ENCODE results near the gene MED4.

DNA sequence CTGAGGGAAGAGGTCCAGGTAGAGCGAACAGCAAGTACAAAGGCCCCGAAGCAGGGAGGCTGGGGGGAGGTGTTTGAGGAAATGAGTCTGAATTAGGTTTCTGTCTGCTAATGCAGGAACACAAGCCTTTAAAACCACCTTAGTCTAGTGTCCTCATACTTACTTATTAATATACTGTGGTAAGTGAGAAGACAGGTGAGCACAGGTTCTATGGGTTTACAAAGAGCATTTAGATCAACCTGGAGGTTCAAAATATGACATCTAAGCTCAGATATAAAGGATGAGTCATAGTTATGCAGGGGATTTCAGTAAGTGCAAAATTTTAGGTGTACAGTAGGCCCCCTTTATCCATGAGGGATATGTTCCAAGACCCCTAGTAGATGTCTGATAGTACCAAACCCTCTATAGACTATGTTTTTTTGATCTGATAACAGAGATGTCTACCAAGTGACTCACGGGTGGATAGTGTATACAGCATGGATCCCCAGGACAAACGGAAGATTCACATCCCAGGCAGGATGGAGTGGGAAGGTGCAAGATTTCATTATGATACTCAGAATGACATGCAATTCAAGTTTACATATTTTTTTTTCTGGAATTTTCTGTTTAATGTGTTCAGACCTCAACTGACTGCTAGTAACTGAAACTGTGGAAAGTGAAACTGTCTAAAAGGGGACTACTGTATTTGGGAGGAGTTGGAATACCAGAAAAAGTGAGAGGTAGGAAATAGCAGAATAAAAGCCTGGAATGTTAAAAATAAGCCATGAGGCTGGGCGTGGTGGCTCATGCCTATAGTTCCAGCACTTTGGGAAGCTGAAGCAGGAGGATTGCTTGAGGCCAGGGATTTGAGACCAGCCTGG lies 18.2 kb upstream of the MED4 start:
- TF ChIP-seq, protein P1, sequence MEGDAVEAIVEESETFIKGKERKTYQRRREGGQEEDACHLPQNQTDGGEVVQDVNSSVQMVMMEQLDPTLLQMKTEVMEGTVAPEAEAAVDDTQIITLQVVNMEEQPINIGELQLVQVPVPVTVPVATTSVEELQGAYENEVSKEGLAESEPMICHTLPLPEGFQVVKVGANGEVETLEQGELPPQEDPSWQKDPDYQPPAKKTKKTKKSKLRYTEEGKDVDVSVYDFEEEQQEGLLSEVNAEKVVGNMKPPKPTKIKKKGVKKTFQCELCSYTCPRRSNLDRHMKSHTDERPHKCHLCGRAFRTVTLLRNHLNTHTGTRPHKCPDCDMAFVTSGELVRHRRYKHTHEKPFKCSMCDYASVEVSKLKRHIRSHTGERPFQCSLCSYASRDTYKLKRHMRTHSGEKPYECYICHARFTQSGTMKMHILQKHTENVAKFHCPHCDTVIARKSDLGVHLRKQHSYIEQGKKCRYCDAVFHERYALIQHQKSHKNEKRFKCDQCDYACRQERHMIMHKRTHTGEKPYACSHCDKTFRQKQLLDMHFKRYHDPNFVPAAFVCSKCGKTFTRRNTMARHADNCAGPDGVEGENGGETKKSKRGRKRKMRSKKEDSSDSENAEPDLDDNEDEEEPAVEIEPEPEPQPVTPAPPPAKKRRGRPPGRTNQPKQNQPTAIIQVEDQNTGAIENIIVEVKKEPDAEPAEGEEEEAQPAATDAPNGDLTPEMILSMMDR (IDR thresholded peaks at IDR 0.05; ENCODE audit: low read depth, low read length): no peak
- TF ChIP-seq, protein P2, sequence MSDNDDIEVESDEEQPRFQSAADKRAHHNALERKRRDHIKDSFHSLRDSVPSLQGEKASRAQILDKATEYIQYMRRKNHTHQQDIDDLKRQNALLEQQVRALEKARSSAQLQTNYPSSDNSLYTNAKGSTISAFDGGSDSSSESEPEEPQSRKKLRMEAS (IDR thresholded peaks at IDR 0.05; ENCODE audit: low read depth, low read length): no peak
- TF ChIP-seq MYC (IDR thresholded peaks at IDR 0.05; ENCODE audit: low read depth, low read length): no peak
- no peak for TF ChIP-seq POLR2A (IDR thresholded peaks at IDR 0.05; ENCODE audit: extremely low read depth, insufficient read length)

Measured in NB4 (cell line).